Activated CD4-positive, alpha-beta T cell treated with anti-CD3 and anti-CD28 coated beads, Interleukin-2, amount 50 U/mL, for 24 hours (primary cell): ENCODE results near the gene ACO1.
"Not testable (repeated sequence)": the region's sequence is repeated elsewhere in the genome, so short reads cannot be mapped to it uniquely, and the experiment has no call there.

ENCODE experiments used
- DNase-seq, 2 donors: peaks; one replicate each; pipeline ENCODE4 v3.0.0-alpha.2; 2020; ENCODE audit warnings: low read depth in 1 of 2, low spot score in 1 of 2

The ACO1 gene

DNA sequence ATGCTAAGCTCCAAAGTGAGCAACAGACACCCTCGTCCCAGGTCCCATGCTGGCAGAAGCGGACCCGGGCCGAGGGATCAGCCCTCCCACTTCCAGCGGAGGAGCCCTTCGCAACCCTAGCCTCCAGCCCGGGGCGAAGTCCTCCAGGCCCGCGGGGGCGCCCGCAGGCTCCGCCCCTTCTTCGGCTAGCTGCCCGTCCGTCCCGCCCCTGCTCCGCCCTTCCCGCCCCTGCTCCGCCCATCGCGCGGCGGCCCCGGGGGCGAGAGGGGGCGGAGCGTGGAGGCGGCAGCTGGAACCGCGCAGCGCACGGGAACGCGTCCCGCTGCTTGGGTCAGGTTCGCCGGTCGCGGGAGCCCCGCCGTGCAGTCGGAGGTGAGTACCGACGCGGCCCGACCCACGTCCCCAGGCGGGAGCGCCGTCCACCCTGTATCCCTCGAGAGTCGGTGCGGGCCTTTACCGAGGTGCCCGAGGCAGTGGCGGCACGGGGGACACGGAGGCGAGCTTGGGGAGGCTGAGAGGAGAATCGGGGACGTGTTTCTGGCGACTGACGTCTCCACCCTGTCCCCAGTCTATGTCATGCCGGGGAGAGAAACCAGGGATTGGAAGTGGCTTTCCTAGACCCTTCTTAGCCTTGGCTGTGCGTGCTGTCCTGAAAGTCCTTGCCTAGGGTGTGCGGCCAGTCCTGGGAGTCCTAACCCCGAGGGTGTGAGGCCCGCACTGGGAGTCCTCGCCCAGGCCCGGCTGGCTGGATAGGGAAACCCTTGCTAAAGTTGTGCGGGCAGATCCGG, at the start of gene ACO1:
ACO1 (plus strand) TSS at position 280 of the 788 bp plus-strand sequence. CDS start 20,864 bp downstream, outside the sequence.
- peak; percentile 60 to 74 for DNase-seq

GRCh38 chr9:32334916-32335895, 49.2 kb upstream of the ACO1 start:
- no peak for DNase-seq

DNA sequence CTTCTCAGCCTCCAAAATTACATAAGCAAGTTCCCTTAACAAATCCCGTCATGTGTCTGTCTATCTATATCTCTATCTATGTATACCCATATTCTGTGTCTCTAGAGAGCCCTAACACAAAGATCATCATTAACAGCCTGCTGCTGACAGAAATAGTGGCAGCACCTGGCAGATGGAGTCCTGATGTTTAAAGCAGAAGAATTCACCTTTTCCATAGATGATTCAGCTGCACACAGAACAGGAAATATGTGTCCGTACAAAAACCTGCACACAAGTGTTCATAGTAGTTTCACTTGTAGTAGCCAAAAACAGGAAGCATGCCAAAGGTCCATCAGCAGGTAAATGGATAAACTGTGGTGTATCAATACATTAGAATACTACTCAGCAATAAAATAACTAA, 45.0 kb upstream of the ACO1 start:
- DNase-seq: no peak

- DNase-seq: no peak
Measured at GRCh38 chr9:32340361-32340760, 44.1 kb upstream of the ACO1 start.

GRCh38 chr9:32344551-32345182, 39.8 kb upstream of the ACO1 start:
- no peak for DNase-seq

DNA sequence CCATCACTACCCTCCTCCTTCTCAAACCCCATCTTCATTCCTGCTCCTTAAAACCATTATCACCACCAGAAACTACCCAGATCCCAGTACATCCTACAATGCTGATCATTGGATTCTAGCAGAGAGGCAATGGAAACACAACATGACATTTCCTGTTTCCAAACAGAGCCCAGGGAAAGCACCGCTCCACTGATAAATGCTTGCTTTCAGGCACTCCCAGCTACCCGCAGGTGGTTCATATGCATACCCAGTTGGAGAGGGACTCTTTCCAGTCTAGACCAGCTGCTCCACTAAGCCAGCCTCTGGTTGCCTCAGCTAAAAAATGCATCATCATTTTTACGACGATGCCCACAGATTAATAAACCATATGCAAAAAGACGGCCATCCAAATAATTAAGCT, 39.2 kb upstream of the ACO1 start:
- DNase-seq: no peak

- no peak for DNase-seq
Measured at GRCh38 chr9:32347571-32347970, 36.9 kb upstream of the ACO1 start.

DNA sequence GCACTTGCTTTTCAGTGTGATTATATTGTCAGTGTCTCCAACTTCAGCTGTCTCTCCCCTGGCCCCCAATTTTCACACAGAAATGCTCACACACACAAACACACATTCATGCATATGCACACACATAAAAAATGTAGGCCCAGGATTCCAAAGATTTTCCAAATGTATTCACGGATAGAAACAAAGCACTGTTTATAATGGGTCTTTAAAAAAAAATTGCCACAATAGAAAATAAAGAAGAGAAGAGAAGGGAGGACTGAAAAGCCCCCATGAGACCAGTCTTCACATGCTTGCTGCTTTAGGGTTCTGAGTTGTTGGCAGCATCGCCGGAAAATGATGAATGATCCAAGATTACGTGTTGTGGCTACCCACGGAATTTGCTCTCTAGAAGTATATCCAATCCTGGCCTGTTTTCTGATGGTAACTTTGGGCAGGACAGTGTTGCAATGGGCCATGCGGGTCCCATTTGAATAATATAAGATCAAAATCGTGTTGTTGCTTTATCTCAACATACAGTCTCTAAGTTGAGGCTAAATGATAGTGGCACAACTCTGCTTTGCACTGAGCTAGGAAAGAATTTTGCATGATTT, 36.2 kb upstream of the ACO1 start:
- no peak for DNase-seq

DNA sequence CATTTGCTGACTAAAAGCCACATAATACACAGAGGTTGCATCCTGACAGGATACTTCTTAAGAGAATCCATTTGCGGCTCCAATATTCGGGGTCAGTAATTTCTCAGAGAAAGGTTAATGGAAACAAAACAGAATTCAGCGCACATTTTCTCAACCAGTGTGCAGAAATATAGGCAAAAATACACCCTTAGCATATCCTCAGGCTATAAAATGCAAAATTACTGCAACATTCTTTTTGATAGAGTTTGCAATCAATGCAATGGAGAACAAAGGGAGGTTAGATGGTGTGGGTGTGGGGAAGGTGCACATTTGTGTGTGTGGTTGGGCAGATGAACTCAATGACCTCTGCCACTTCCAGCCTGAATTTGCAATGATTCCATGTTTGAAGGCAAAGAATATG, 35.4 kb upstream of the ACO1 start:
- DNase-seq: no peak

DNA sequence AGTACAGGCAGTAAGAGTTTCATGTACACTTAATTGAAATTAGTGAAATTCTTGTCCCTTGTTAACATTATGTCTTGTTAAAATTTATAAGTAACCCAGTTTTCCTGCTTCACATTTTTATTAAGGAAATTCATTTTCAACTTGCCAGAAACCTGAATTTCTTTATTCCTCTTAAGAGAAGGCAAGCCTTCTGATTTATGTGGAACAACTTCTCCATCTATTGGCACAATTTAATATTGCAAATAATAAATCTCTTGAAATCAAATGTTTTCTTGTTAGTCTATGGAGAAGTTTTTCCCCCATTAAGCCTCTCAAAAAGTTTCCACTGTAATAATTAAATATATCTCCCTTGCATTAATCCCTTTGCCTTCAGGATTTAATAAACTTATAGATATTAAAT, 33.8 kb upstream of the ACO1 start:
- no peak for DNase-seq

GRCh38 chr9:32351845-32352244, 32.6 kb upstream of the ACO1 start:
- DNase-seq: no peak

- DNase-seq: not testable (repeated sequence)
Measured at GRCh38 chr9:32353476-32353875, 31.0 kb upstream of the ACO1 start.

DNA sequence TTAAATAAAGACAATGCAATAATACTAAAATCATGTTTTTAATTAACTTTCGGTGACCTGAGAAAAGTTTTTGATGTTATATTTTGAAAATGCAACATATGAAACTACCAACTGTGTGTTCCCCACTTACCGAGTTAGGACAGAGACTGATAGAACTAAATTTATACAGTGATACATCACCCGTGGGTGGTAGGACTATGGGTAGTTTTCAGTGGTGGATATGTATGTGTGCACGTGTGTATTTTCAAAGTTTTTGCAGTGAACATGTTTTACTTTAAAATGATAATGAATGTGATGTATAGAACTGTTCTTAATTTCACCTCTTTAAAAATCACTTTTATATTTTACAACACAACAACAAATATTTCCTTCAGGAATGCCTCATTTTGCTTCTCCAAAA, 25.0 kb upstream of the ACO1 start:
- DNase-seq: no peak

DNA sequence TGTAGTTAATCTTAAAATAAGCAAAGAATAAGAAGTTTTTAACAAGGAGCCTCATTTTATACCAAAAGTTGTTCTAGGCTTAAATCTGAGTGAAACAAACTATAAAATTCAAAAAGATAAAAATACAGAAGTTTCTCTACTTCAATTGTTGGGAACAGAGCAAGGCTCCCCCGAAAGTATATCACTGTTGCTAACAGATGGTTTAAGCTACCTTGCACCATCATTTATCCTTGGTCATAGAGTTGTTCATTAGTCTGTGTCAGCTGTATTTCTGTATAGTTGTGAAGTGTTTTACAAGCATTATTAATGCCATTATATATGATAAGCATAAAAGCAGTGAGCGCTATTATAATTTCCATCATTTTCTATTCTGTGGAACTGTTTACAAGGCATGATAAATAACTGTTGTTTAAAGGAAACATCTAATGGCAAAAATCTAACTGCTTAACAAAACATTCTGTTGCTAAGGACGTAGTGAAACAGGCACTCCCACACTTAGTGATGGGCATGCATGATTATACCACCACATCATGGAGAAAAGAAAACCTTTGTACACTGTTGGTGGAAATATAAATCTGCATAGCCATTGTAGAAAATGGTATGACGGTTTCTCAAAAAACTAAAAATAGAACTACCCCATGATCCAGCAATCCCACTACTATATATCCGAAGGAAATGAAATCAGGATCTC, 23.3 kb upstream of the ACO1 start:
- DNase-seq: no peak

DNA sequence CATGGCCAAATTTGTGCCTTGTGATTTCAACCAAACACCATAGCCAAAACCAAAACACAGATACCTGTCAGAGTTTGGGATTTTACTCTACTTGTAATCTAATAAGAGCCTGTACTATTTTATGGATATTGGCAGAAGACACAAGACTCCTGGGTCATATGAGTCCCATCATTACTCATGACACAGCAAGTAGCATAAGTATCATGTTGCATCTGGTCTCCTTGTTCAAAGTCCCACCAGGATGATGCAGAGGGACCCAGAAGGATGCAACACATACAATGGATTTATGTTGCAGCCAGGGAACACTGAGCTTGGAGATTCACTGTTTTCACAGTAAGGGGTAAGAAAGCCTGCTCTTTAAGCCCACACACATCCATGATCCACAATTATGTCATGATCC, 13.2 kb upstream of the ACO1 start:
- DNase-seq: no peak

DNA sequence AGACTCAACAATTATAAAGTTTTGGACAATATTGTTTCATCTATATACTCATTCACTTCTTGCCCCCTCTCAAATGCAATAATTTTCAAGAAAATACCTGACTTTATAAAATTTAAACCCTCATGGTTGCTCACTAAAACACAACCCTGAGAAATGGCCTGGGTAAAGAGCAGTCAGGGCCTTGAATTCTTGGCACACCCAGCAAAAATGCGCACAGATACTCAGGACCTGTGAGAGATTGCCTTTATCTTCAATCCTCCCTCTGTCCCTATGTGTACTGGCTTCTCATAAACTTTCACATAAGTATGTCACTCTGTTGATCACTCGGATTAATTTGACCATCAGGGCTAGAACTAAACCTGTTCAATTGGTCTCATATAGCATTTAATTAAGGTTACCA, 12.8 kb upstream of the ACO1 start:
- no peak for DNase-seq

DNA sequence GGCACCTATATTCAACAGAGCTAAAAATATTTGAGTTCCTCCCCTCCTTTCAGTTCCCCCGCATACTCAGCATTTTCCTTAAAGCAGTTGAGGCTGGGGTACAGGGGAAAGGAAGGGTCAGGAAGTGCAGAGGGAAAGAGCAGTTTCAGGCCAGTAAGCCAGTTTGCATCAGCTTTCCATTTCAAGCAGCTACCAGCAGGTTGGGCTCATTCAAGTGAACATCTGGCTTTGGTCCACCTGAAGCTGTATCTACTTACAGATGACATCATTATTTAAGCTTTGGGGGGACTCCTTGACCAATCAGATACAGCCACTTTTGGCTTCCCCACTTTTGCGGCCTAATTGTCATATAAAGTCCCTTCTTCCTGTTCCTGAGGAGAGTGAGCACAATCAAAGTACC, 8.2 kb upstream of the ACO1 start:
- DNase-seq: no peak

- DNase-seq: peak in 1 of 2 donors; percentile 38
Measured at GRCh38 chr9:32378496-32378895, 5.9 kb upstream of the ACO1 start.

DNA sequence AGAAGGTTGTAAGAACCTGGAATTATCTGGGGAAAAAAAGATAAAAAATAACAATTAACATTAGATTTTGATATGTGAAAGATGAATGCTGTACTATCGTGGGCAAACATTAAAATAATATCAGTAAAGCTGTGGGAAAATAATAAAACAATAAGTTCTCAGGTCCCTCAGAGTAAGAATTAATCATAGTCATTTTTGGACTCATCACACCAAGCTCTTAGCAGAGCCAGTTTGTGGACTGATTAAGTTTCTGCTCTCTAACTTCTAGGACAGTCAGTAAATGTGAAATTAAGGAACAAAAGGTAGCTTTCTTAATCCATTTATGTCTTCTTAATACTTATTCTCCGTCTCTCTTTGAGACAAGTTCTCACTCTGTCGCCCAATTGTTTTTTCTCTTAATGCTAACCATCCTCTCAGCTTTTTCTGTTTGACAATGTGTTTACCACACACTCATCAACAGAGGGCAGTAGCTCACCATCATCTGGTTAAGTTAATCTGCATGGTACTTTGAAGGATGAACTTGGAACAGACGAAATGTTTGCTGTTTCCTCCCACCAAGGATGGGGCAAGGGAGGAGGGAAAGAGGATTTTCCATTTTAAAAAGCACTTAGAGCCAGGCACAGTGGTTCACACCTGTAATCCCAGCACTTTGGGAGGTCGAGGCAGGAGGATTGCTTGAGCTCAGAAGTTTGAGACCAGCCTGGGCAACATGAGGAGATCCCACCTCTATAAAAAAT, 5.3 kb upstream of the ACO1 start:
- peak in 1 of 2 donors; percentile 61 for DNase-seq

DNA sequence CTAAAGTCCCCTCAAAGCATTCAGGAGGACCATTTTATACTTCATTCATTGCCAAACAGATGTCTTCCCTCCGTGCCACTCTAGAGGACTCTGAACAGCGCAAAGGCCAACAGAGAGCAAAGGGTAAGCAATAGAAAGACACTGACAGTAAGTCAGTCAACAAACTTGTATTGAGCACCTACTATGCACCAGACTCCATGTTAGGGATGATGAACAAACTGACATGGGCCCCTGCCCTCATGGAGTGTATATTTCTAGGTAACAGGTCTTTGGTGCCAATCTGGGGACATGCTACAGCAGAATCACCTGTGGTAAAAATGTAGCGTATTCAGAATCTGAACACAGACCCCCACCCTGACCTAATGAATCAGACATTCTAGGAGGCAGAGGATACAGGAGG, 3.5 kb upstream of the ACO1 start:
- no peak for DNase-seq
